Right lobe of liver (tissue), 6 donors: Measurements from ENCODE around the gene DDX51. TPM values are rescaled to one million over a fixed set of nuclear protein-coding genes. Genes with fewer than 3 reads are reported as not detected.

ENCODE experiments used
- ATAC-seq, 4 donors: fragments of 200-7000 bp; cut with Tn5 transposase; one replicate each; pipeline ENCODE4 v1.9.1; 2020; ENCODE audit warnings: mild to moderate bottlenecking in 4 of 4, moderate library complexity in 4 of 4
- DNase-seq, 3 donors: peaks; one replicate each; pipeline ENCODE4 v3.0.0-alpha.2; 2020
- H3K27ac ChIP-seq, 3 donors: fragments of 200-600 bp; one replicate each; pipeline ENCODE4 v1.8.0; 2022
- H3K27me3 ChIP-seq, 2 donors: fragments of 200-600 bp; one replicate each; pipeline ENCODE4 v1.8.0; 2022
- H3K36me3 ChIP-seq, 4 donors: fragments of 200-600 bp; sonication (generic) in 1 of 4; one replicate each; pipeline versions ENCODE4 v1.5.1 to v1.8.0; 2017 to 2022; ENCODE audit warnings: control low read depth in 1 of 4
- H3K4me1 ChIP-seq, 4 donors: fragments of 200-600 bp; sonication (generic) in 1 of 4; one replicate each; pipeline versions ENCODE4 v1.5.1 to v1.8.0; 2017 to 2022; ENCODE audit warnings: control low read depth in 1 of 4
- H3K4me3 ChIP-seq, 3 donors: fragments of 200-600 bp; one replicate each; pipeline ENCODE4 v1.8.0; 2022
- H3K9me3 ChIP-seq, 4 donors: fragments of 200-600 bp; sonication (generic) in 1 of 4; one replicate each; pipeline versions ENCODE4 v1.5.1 to v1.8.0; 2017 to 2022; ENCODE audit warnings: control low read depth in 1 of 4
- CTCF ChIP-seq, 4 donors: fragments of 200-600 bp in 3 of 4; fragments of 450-650 bp in 1 of 4; IDR thresholded peaks; one replicate each; pipeline versions ENCODE4 v1.5.1 to v1.8.0; 2016 to 2022; ENCODE audit warnings: antibody characterized with exemption in 4 of 4, mild to moderate bottlenecking in 2 of 4
- POLR2A ChIP-seq: fragments of 450-650 bp; IDR thresholded peaks from one replicate; pipeline ENCODE4 v1.6.1; 2017; ENCODE audit warnings: antibody characterized with exemption, mild to moderate bottlenecking
- WGBS: methylation state at CpG from one replicate; pipeline ENCODE4 v1.1.6; 2018; ENCODE audit warnings: low coverage, low lambda C conversion rate; ENCODE audit not compliant: insufficient coverage; ENCODE audit errors: missing lambda C conversion rate; 5-methylcytosine and 5-hydroxymethylcytosine counted together
- intact Hi-C, 2 donors: fragments of 100-400 bp; cut with DNase I; formaldehyde crosslinking; loops; one replicate each; pipeline versions ENCODE4 v1.11.2 to v1.14.1; 2022
- total RNA-seq, 6 experiments: library from RNA; depleted of rRNA in 2 of 6; stranded (reverse); fragments of >200 nt in 2 of 6; fragmentation: NEBNext Ultra II Directional in 3 of 6; extraction: Animal tissue kit (Norgen Biotek cat#: 25700) in 3 of 6; gene quantifications; one replicate each; pipeline versions ENCODE4 v1.1.0 to v1.2.4, GENCODE V29; 2016 to 2023
- donor health status: DM: no; HTN: yes; CAD: no.
- donor health status: DM: no; HTN: no; CAD: no.
- donor health status: DM: no; HTN: no; CAD: no.
- donor health status: DM: no; HTN: yes; CAD: no.
- donor health status: DM: no; HTN: yes; CAD: no.

DDX51 gene
- total RNA-seq, 6 experiments from 2014 or later: 4.2 to 9.0 (median 5.2) TPM

GRCh38 chr12:132176920-132177551, 32.9 kb upstream of the DDX51 start:
- TF ChIP-seq CTCF (IDR thresholded peaks at IDR 0.05) (no peak), POLR2A (no peak)
- 58% methylated on average over 3 of the region's 25 CpGs for WGBS
- no peak for ATAC-seq

GRCh38 chr12:132176385-132176919, 32.3 kb upstream of the DDX51 start:
- DNase-seq: peak in 1 of 3 donors; percentile 16
- WGBS: 58% methylated on average over 7 of the region's 19 CpGs
- intact Hi-C loops: no loop called here
- ATAC-seq: no peak
- H3K9me3 ChIP-seq: no peaks in the 10 kb centered on the region
- H3K27me3 ChIP-seq: no peaks in the 10 kb centered on the region
- no peak overlapping the region for H3K27ac ChIP-seq
- TF ChIP-seq CTCF (IDR thresholded peaks at IDR 0.05): no peak
- H3K4me1 ChIP-seq: no peaks in the 10 kb centered on the region
- no peak overlapping the region for H3K4me3 ChIP-seq
- no peaks in the 10 kb centered on the region for H3K36me3 ChIP-seq

More at GRCh38 chr12:132176920-132177551, 32.9 kb upstream of the DDX51 start:
- DNase-seq: peak in 1 of 3 donors; percentile 11
- no peaks in the 10 kb centered on the region for H3K9me3 ChIP-seq
- no peak overlapping the region for H3K27ac ChIP-seq
- intact Hi-C loops: no loop called here
- no peak overlapping the region for H3K4me3 ChIP-seq
- no peaks in the 10 kb centered on the region for H3K27me3 ChIP-seq
- H3K36me3 ChIP-seq: no peaks in the 10 kb centered on the region
- H3K4me1 ChIP-seq: no peaks in the 10 kb centered on the region

GRCh38 chr12:132175496-132176384, 31.6 kb upstream of the DDX51 start:
- DNase-seq: peak in 1 of 3 donors; percentile 11
- Histone ChIP-seq H3K4me1 (no peaks in the 10 kb centered on the region), H3K27ac (no peak overlapping the region), H3K27me3 (no peaks in the 10 kb centered on the region), H3K4me3 (no peak overlapping the region), H3K36me3 (no peaks in the 10 kb centered on the region), H3K9me3 (no peaks in the 10 kb centered on the region)
- intact Hi-C loops: no loop called here
- ATAC-seq: no peak
- TF ChIP-seq POLR2A: no peak
- TF ChIP-seq CTCF (IDR thresholded peaks at IDR 0.05): no peak
- no CpG with 5 or more reads among the region's 35 CpGs for WGBS

- no peak for DNase-seq
- no peak for ATAC-seq
- no peaks in the 10 kb centered on the region for H3K9me3 ChIP-seq
- H3K36me3 ChIP-seq: no peaks in the 10 kb centered on the region
- no peak for TF ChIP-seq POLR2A
- intact Hi-C loops: no loop called here
- WGBS: 43% methylated on average over 9 of the region's 25 CpGs
- no peak overlapping the region for H3K4me3 ChIP-seq
- H3K4me1 ChIP-seq: no peaks in the 10 kb centered on the region
- no peaks in the 10 kb centered on the region for H3K27me3 ChIP-seq
- no peak overlapping the region for H3K27ac ChIP-seq
Observed at GRCh38 chr12:132174839-132175490, 30.8 kb upstream of the DDX51 start.
